Activated naive CD4-positive, alpha-beta T cell treated with anti-CD3 and anti-CD28 coated beads, Interleukin-2, amount 10 ng/mL, durations not matched to agents 7 days and 5 days (primary cell): Measurements from ENCODE around the gene SERINC5.
"Not testable (repeated sequence)": the region's sequence is repeated elsewhere in the genome, so short reads cannot be mapped to it uniquely, and the experiment has no call there.

Experiments
- CTCF ChIA-PET: fragments of 350-600 bp; sonication (Branson Sonifier 250); formaldehyde crosslinking; loops from one replicate; lab custom pipeline; 2021; ENCODE audit warnings: antibody characterized with exemption; lab: Charles Lee
- DNase-seq: peaks from one replicate; pipeline ENCODE4 v3.0.0-alpha.2; 2020
- H3K27ac Mint-ChIP-seq: one replicate; pipeline ENCODE4 v1.8.0; 2021; ENCODE audit warnings: mild to moderate bottlenecking, moderate library complexity, mixed read lengths
- H3K27me3 Mint-ChIP-seq: one replicate; pipeline ENCODE4 v1.8.0; 2021; ENCODE audit warnings: mild to moderate bottlenecking, mixed read lengths
- H3K36me3 Mint-ChIP-seq: one replicate; pipeline ENCODE4 v1.8.0; 2021; ENCODE audit warnings: mixed read lengths
- H3K4me1 Mint-ChIP-seq: one replicate; pipeline ENCODE4 v1.8.0; 2021; ENCODE audit warnings: mixed read lengths
- H3K4me3 Mint-ChIP-seq: one replicate; pipeline ENCODE4 v1.8.0; 2021; ENCODE audit warnings: mild to moderate bottlenecking, moderate library complexity, mixed read lengths
- H3K9me3 Mint-ChIP-seq: one replicate; pipeline ENCODE4 v1.8.0; 2021; ENCODE audit warnings: mixed read lengths

The SERINC5 gene

GRCh38 chr5:80192507-80193241, 63.2 kb downstream of the SERINC5 start:
- peak overlapping the region; percentile 100 for H3K27ac Mint-ChIP-seq
- H3K9me3 Mint-ChIP-seq, result no peaks in the 10 kb centered on the region
- peaks cover 56% of the 10 kb centered on the region for H3K36me3 Mint-ChIP-seq
- CTCF ChIA-PET, result interaction anchor here (1.1 to 3.9 kb wide), 8 partner anchors 10 to 101 kb away, joined by 3 to 23 read pairs (median 8); partner anchors contain the start of gene SERINC5
- H3K27me3 Mint-ChIP-seq, result no peaks in the 10 kb centered on the region
- H3K4me1 Mint-ChIP-seq, result peaks cover 89% of the 10 kb centered on the region
- peak overlapping the region; percentile 58 for H3K4me3 Mint-ChIP-seq
- DNase-seq, result peak; percentile 32

GRCh38 chr5:80191991-80192398, 63.9 kb downstream of the SERINC5 start:
- peaks cover 55% of the 10 kb centered on the region for H3K36me3 Mint-ChIP-seq
- H3K27me3 Mint-ChIP-seq, result no peaks in the 10 kb centered on the region
- H3K9me3 Mint-ChIP-seq, result no peaks in the 10 kb centered on the region
- H3K4me1 Mint-ChIP-seq, result peaks cover 88% of the 10 kb centered on the region
- H3K4me3 Mint-ChIP-seq, result peak overlapping the region; percentile 58
- CTCF ChIA-PET, result interaction anchor here (1.1 to 3.8 kb wide), 7 partner anchors 9 to 100 kb away, joined by 3 to 18 read pairs (median 7); partner anchors contain the start of gene SERINC5
- H3K27ac Mint-ChIP-seq, result peak overlapping the region; percentile 100
- peak; percentile 81 for DNase-seq

GRCh38 chr5:80191397-80191796, 64.5 kb downstream of the SERINC5 start:
- H3K36me3 Mint-ChIP-seq, result peaks cover 59% of the 10 kb centered on the region
- no peak for DNase-seq
- CTCF ChIA-PET, result interaction anchor here (1.4 to 3.8 kb wide), 3 partner anchors 20 to 99 kb away, joined by 4 to 13 read pairs (median 8); no protein-coding TSS in a partner anchor
- peak overlapping the region; percentile 100 for H3K27ac Mint-ChIP-seq
- H3K9me3 Mint-ChIP-seq, result no peaks in the 10 kb centered on the region
- peak overlapping the region; percentile 83 for H3K4me3 Mint-ChIP-seq
- peaks cover 89% of the 10 kb centered on the region for H3K4me1 Mint-ChIP-seq
- H3K27me3 Mint-ChIP-seq, result no peaks in the 10 kb centered on the region

GRCh38 chr5:80190960-80191359, 64.9 kb downstream of the SERINC5 start:
- Mint-ChIP-seq H3K27me3 (no peaks in the 10 kb centered on the region), H3K36me3 (peaks cover 58% of the 10 kb centered on the region), H3K27ac (peak overlapping the region; percentile 100), H3K4me3 (peak overlapping the region; percentile 83), H3K9me3 (no peaks in the 10 kb centered on the region), H3K4me1 (peaks cover 88% of the 10 kb centered on the region)
- CTCF ChIA-PET, result interaction anchor here (1.0 to 1.4 kb wide), 3 partner anchors 14 to 99 kb away, joined by 3 to 4 read pairs (median 4); no protein-coding TSS in a partner anchor
- DNase-seq, result no peak

GRCh38 chr5:80189701-80190100, 66.1 kb downstream of the SERINC5 start:
- no peak for DNase-seq
- CTCF ChIA-PET, result interaction anchor here (0.6 to 1.4 kb wide), 3 partner anchors 9 to 97 kb away, joined by 3 to 4 read pairs (median 4); no protein-coding TSS in a partner anchor
- Mint-ChIP-seq H3K9me3 (no peaks in the 10 kb centered on the region), H3K36me3 (peaks cover 63% of the 10 kb centered on the region), H3K27ac (peak overlapping the region; percentile 100), H3K4me3 (peak overlapping the region; percentile 83), H3K27me3 (no peaks in the 10 kb centered on the region), H3K4me1 (peaks cover 91% of the 10 kb centered on the region)

- no peaks in the 10 kb centered on the region for H3K9me3 Mint-ChIP-seq
- DNase-seq, result no peak
- H3K27me3 Mint-ChIP-seq, result no peaks in the 10 kb centered on the region
- peaks cover 91% of the 10 kb centered on the region for H3K4me1 Mint-ChIP-seq
- H3K27ac Mint-ChIP-seq, result peak overlapping the region; percentile 100
- CTCF ChIA-PET, result interaction anchor here (0.6 kb wide), 1 partner anchor 9 kb away, joined by 3 read pairs; no protein-coding TSS in a partner anchor
- peaks cover 59% of the 10 kb centered on the region for H3K36me3 Mint-ChIP-seq
- peak overlapping the region; percentile 83 for H3K4me3 Mint-ChIP-seq
Observed at GRCh38 chr5:80189201-80189600, 66.6 kb downstream of the SERINC5 start.

GRCh38 chr5:80187421-80188090, 68.3 kb downstream of the SERINC5 start:
- H3K9me3 Mint-ChIP-seq, result no peaks in the 10 kb centered on the region
- peak overlapping the region; percentile 36 for H3K4me3 Mint-ChIP-seq
- H3K27me3 Mint-ChIP-seq, result no peaks in the 10 kb centered on the region
- DNase-seq, result no peak
- peak overlapping the region; percentile 88 for H3K27ac Mint-ChIP-seq
- CTCF ChIA-PET, result interaction anchor here (0.7 to 1.0 kb wide), 2 partner anchors 17 to 96 kb away, joined by 3 read pairs; no protein-coding TSS in a partner anchor
- H3K4me1 Mint-ChIP-seq, result peaks cover 91% of the 10 kb centered on the region
- peaks cover 63% of the 10 kb centered on the region for H3K36me3 Mint-ChIP-seq

GRCh38 chr5:80185535-80185934, 70.3 kb downstream of the SERINC5 start:
- H3K27me3 Mint-ChIP-seq, H3K9me3 Mint-ChIP-seq, DNase-seq: not testable (repeated sequence)
- Mint-ChIP-seq H3K27ac (peak overlapping the region; percentile 88), H3K36me3 (peaks cover 68% of the 10 kb centered on the region), H3K4me3 (peak overlapping the region; percentile 10), H3K4me1 (peaks cover 94% of the 10 kb centered on the region)
- CTCF ChIA-PET, result interaction anchor here (0.6 kb wide), 1 partner anchor 10 kb away, joined by 4 read pairs; no protein-coding TSS in a partner anchor

- Mint-ChIP-seq H3K36me3 (peaks cover 67% of the 10 kb centered on the region), H3K27ac (peak overlapping the region; percentile 88), H3K4me3 (peak overlapping the region; percentile 10), H3K9me3 (no peaks in the 10 kb centered on the region), H3K27me3 (no peaks in the 10 kb centered on the region), H3K4me1 (peaks cover 94% of the 10 kb centered on the region)
- CTCF ChIA-PET, result no interaction called here
- DNase-seq, result peak; percentile 41
Observed at GRCh38 chr5:80185095-80185494, 70.8 kb downstream of the SERINC5 start.

GRCh38 chr5:80184235-80185023, 71.4 kb downstream of the SERINC5 start:
- DNase-seq, result no peak
- peaks cover 72% of the 10 kb centered on the region for H3K36me3 Mint-ChIP-seq
- no peaks in the 10 kb centered on the region for H3K9me3 Mint-ChIP-seq
- CTCF ChIA-PET, result interaction anchor here (1.0 to 2.2 kb wide), 2 partner anchors 8 to 10 kb away, joined by 4 to 7 read pairs; no protein-coding TSS in a partner anchor
- H3K27ac Mint-ChIP-seq, result peak overlapping the region; percentile 88
- H3K27me3 Mint-ChIP-seq, result no peaks in the 10 kb centered on the region
- H3K4me1 Mint-ChIP-seq, result peaks cover 94% of the 10 kb centered on the region
- peak overlapping the region; percentile 10 for H3K4me3 Mint-ChIP-seq

- CTCF ChIA-PET, result interaction anchor here (1.0 to 2.2 kb wide), 2 partner anchors 9 to 10 kb away, joined by 4 to 7 read pairs; no protein-coding TSS in a partner anchor
- not testable (repeated sequence) for H3K27me3 Mint-ChIP-seq, H3K9me3 Mint-ChIP-seq
- Mint-ChIP-seq H3K36me3 (peaks cover 72% of the 10 kb centered on the region), H3K27ac (peak overlapping the region; percentile 88), H3K4me3 (peak overlapping the region; percentile 26), H3K4me1 (peaks cover 92% of the 10 kb centered on the region)
- peak; percentile 36 for DNase-seq
Observed at GRCh38 chr5:80183728-80184234, 72.1 kb downstream of the SERINC5 start.

- peak; percentile 51 for DNase-seq
- H3K27me3 Mint-ChIP-seq, result no peaks in the 10 kb centered on the region
- peaks cover 69% of the 10 kb centered on the region for H3K36me3 Mint-ChIP-seq
- CTCF ChIA-PET, result interaction anchor here (0.6 to 2.2 kb wide), 4 partner anchors 9 to 101 kb away, joined by 3 to 7 read pairs (median 4); no protein-coding TSS in a partner anchor
- H3K4me1 Mint-ChIP-seq, result peaks cover 87% of the 10 kb centered on the region
- peak overlapping the region; percentile 88 for H3K27ac Mint-ChIP-seq
- peak overlapping the region; percentile 26 for H3K4me3 Mint-ChIP-seq
- H3K9me3 Mint-ChIP-seq, result no peaks in the 10 kb centered on the region
Observed at GRCh38 chr5:80182809-80183580, 72.9 kb downstream of the SERINC5 start.
